ENCODE results near the gene HOXC9. TPM values are rescaled to one million over a fixed set of nuclear protein-coding genes. Genes with fewer than 3 reads are reported as not detected.

Gene HOXC9
- total and polyA plus RNA-seq, 2 of the 8 experiments (the other 6 are each of a cell fraction or from before 2014, with no cell fraction given) = not detected

- POLR2A ChIA-PET (ENCODE audit: partially characterized antibody) = interaction anchor here (0.9 to 1.2 kb wide), 4 partner anchors 9 to 36 kb away, joined by 3 to 4 read pairs (median 4); partner anchors contain the start of gene HOXC11
- peaks cover 94 to 99% (median 97%) of the 10 kb centered on the region in 4 experiments for H3K27me3 ChIP-seq (replicated peaks in 1 of 4; ENCODE audit: control insufficient read depth in 3 of 4, extremely low read depth in 1 of 4, insufficient read depth in 3 of 4, low read length in 3 of 4)
- H3K4me1 ChIP-seq (replicated peaks in 1 of 4; ENCODE audit: control insufficient read depth in 3 of 4, insufficient read depth in 4 of 4, low read length in 3 of 4) = peaks cover 0 to 6% (median 3%) of the 10 kb centered on the region in 4 experiments; a peak in 3 of 7 replicates
- H3K23me2 ChIP-seq (ENCODE audit: low read depth, low read length) = no peaks in the 10 kb centered on the region
- TF ChIP-seq CEBPB (IDR thresholded peaks at IDR 0.05; ENCODE audit: low read depth, low read length) (no peak), RNF2 (IDR thresholded peaks at IDR 0.05; ENCODE audit: borderline replicate concordance, low read depth, low read length, missing control alignments, poor library complexity, severe bottlenecking) (peak; percentile 83)
- no peak overlapping the region for H3K4ac ChIP-seq (replicated peaks; ENCODE audit: insufficient read length, low read depth, low read length)
- no peak for DNase-seq (ENCODE audit: low read depth in 1 of 2, low spot score in 2 of 2)
- no peak overlapping the region for H3K27ac ChIP-seq (ENCODE audit: low read depth, low read length)
- no peak overlapping the region for H3K56ac ChIP-seq (replicated peaks; ENCODE audit: insufficient read length, low read depth, low read length)
- no peak overlapping the region; the same call in 1 of the 2 replicates for H4K8ac ChIP-seq (ENCODE audit: extremely low read depth, insufficient read depth, low read length)
- CTCF ChIA-PET (ENCODE audit: partially characterized antibody) = interaction anchor here (0.6 to 5.8 kb wide), 33 partner anchors 10 to 772 kb away, joined by 3 to 91 read pairs (median 5); partner anchors contain the start of genes HOTAIR, HOXC12, HOXC4 and HOXC5
- no peak overlapping the region for H3K23ac ChIP-seq (ENCODE audit: insufficient read length)
- no peak overlapping the region for H2BK5ac ChIP-seq (ENCODE audit: low read depth, low read length)
- H2BK120ac ChIP-seq (replicated peaks; ENCODE audit: low read depth, low read length) = no peak overlapping the region
- peak overlapping the region; percentile 41 to 55; a peak in 3 of 4 replicates for H3K4me2 ChIP-seq (ENCODE audit: insufficient read depth in 1 of 2, low read depth in 2 of 2, low read length in 2 of 2)
- peaks cover 0 to 9% of the 10 kb centered on the region in 2 experiments; a peak in 1 of 4 replicates for H3K9me3 ChIP-seq (ENCODE audit: insufficient read depth in 2 of 2, low read depth in 1 of 2, low read length in 1 of 2)
- peaks cover 0 to 8% (median 0%) of the 10 kb centered on the region in 4 experiments; a peak in 1 of 8 replicates for H3K36me3 ChIP-seq (ENCODE audit: control insufficient read depth in 2 of 4, insufficient read depth in 4 of 4, low read length in 3 of 4)
- 0 out of 2 replicates have a peak overlapping the region, but pooled peaks have one; percentile 27 for H2BK12ac ChIP-seq (ENCODE audit: low read depth, low read length)
- H3K79me1 ChIP-seq (ENCODE audit: low read depth, low read length) = no peaks in the 10 kb centered on the region
- H2BK20ac ChIP-seq (ENCODE audit: low read length) = no peak overlapping the region
- no peak overlapping the region for H4K5ac ChIP-seq (ENCODE audit: insufficient read length, low read depth, low read length)
- 13% methylated on average over 21 of the region's 21 CpGs; no CpG with 5 or more reads in 1 of the 2 experiments for WGBS, 2 experiments (ENCODE audit: extremely low coverage in 1 of 2, insufficient coverage in 1 of 2, insufficient read length in 1 of 2, insufficient replicate concordance in 2 of 2, low coverage in 1 of 2, low lambda C conversion rate in 2 of 2, missing lambda C conversion rate in 1 of 2)
- H2AFZ ChIP-seq (ENCODE audit: low read length) = no peak overlapping the region
- no peak for FAIRE-seq
- peak overlapping the region; percentile 32; the same call in 1 of the 2 replicates for H3K18ac ChIP-seq (ENCODE audit: extremely low read depth, low read length)
- H4K20me1 ChIP-seq (replicated peaks in 1 of 2; ENCODE audit: control insufficient read depth in 1 of 2, insufficient read depth in 2 of 2, low read length in 2 of 2) = peaks cover 15 to 30% of the 10 kb centered on the region in 2 experiments
- peak overlapping the region in 1 of 4 experiments; percentile 38; a peak in 2 of 8 replicates for H3K4me3 ChIP-seq (ENCODE audit: extremely low read depth in 1 of 4, insufficient read depth in 2 of 4, low read depth in 3 of 4, low read length in 4 of 4)
- no peak overlapping the region for H2AK5ac ChIP-seq (ENCODE audit: low read depth, low read length)
- no peak overlapping the region for H3K9ac ChIP-seq (replicated peaks in 1 of 4; ENCODE audit: extremely low read depth in 1 of 4, low read depth in 3 of 4, low read length in 3 of 4)
- no peak overlapping the region for H4K91ac ChIP-seq (replicated peaks; ENCODE audit: insufficient read length, low read length)
- H2BK15ac ChIP-seq (ENCODE audit: low read length) = no peak overlapping the region
- no peak overlapping the region for H3K14ac ChIP-seq (ENCODE audit: insufficient read length)
- no peaks in the 10 kb centered on the region for H3K79me2 ChIP-seq (ENCODE audit: control insufficient read depth in 1 of 2, insufficient read depth in 2 of 2, low read length in 2 of 2)
Observed at GRCh38 chr12:53985692-53985993, 14.3 kb upstream of the HOXC9 start.
